ENCODE data around the gene SPOCK3.
"Not testable (repeated sequence)": the region's sequence is repeated elsewhere in the genome, so short reads cannot be mapped to it uniquely, and the experiment has no call there.

- TF ChIP-seq TSHZ2 (CRISPR knock-in tag; IDR thresholded peaks at IDR 0.05); CREB5 (CRISPR knock-in tag; IDR thresholded peaks at IDR 0.05; ENCODE audit: low read depth); PATZ1 (CRISPR knock-in tag; IDR thresholded peaks at IDR 0.05; ENCODE audit: borderline replicate concordance); RARB (CRISPR knock-in tag; IDR thresholded peaks at IDR 0.05); ZFP30 (CRISPR knock-in tag; IDR thresholded peaks at IDR 0.05); TOX (CRISPR knock-in tag; IDR thresholded peaks at IDR 0.05; ENCODE audit: borderline replicate concordance); ARNTL (CRISPR knock-in tag; IDR thresholded peaks at IDR 0.05; ENCODE audit: borderline replicate concordance, low read depth); ZFP3 (CRISPR knock-in tag; IDR thresholded peaks at IDR 0.05); ESRRG (CRISPR knock-in tag; IDR thresholded peaks at IDR 0.05); ZC3H10 (CRISPR knock-in tag; IDR thresholded peaks at IDR 0.05); GLIS3 (CRISPR knock-in tag; IDR thresholded peaks at IDR 0.05); ISL1 (CRISPR knock-in tag; IDR thresholded peaks at IDR 0.05): not testable (repeated sequence)
Observed at GRCh38 chr4:166850398-166850797, 383.9 kb downstream of the SPOCK3 start.
